Erythroblast (primary cell): ENCODE measurements around the gene OR6K2.

Source experiments
- DNase-seq, 2 experiments: peaks; one replicate each; lab custom pipeline; 2025; lab: John Stamatoyannopoulos, UW
- GATA1 ChIP-seq: IDR thresholded peaks from 2 replicates; pipeline ENCODE4 v1.6.1; 2011; ENCODE audit warnings: low read depth, mild to moderate bottlenecking, control low read depth, low read length, moderate library complexity
- POLR2A ChIP-seq: IDR thresholded peaks from 2 replicates; pipeline ENCODE4 v1.6.1; 2011; ENCODE audit warnings: mild to moderate bottlenecking, low read length

OR6K2 gene

GRCh38 chr1:158654086-158654485, 46.4 kb downstream of the OR6K2 start:
- DNase-seq: no peak
- TF ChIP-seq POLR2A (no peak), GATA1 (no peak)

- DNase-seq: no peak
- TF ChIP-seq POLR2A (no peak), GATA1 (no peak)
Measured at GRCh38 chr1:158652721-158653334, 47.6 kb downstream of the OR6K2 start.
